MM.1S (cell line): Measurements from ENCODE around the gene ATXN1.

Source experiments
- DNase-seq: peaks from one replicate; pipeline ENCODE4 v3.0.0-alpha.2; 2015
- H2AFZ ChIP-seq: fragments of 300-600 bp; sonication (generic); 2 replicates; pipeline ENCODE4 v1.6.0; 2016; ENCODE audit warnings: antibody characterized with exemption, low read length
- H3F3A ChIP-seq: fragments of 300-600 bp; sonication (generic); 2 replicates; pipeline ENCODE4 v1.6.1; 2016; ENCODE audit warnings: mild to moderate bottlenecking, antibody characterized with exemption, low read length, moderate library complexity, mixed read lengths; ENCODE audit not compliant: insufficient read depth
- H3K27ac ChIP-seq: fragments of 300-600 bp; sonication (generic); 2 replicates; pipeline ENCODE4 v1.5.1; 2016; ENCODE audit warnings: mild to moderate bottlenecking, low read length
- H3K27me3 ChIP-seq: fragments of 300-600 bp; sonication (generic); replicated peaks from 2 replicates; pipeline ENCODE4 v1.6.0; 2016; ENCODE audit warnings: low read length; ENCODE audit not compliant: insufficient read depth
- H3K36me3 ChIP-seq: fragments of 300-600 bp; sonication (generic); replicated peaks from 2 replicates; pipeline ENCODE4 v1.6.1; 2016; ENCODE audit warnings: mild to moderate bottlenecking, low read length, mixed read lengths; ENCODE audit not compliant: insufficient read depth
- H3K4me1 ChIP-seq: fragments of 300-600 bp; sonication (generic); 2 replicates; pipeline ENCODE4 v1.6.1; 2016; ENCODE audit warnings: low read length, mixed read lengths
- H3K4me2 ChIP-seq: fragments of 300-600 bp; sonication (generic); 2 replicates; pipeline ENCODE4 v1.6.0; 2016; ENCODE audit warnings: low read depth, low read length
- H3K4me3 ChIP-seq: fragments of 300-600 bp; sonication (generic); 2 replicates; pipeline ENCODE4 v1.5.1; 2016; ENCODE audit warnings: low read length, mixed read lengths
- H3K79me2 ChIP-seq: fragments of 300-600 bp; sonication (generic); 2 replicates; pipeline ENCODE4 v1.6.1; 2016; ENCODE audit warnings: mixed run types, low read length, mixed read lengths
- H3K9ac ChIP-seq: fragments of 300-600 bp; sonication (generic); 2 replicates; pipeline ENCODE4 v1.6.1; 2016; ENCODE audit warnings: low read length, mixed read lengths
- H3K9me2 ChIP-seq: fragments of 300-600 bp; sonication (generic); replicated peaks from 2 replicates; pipeline ENCODE4 v1.6.1; 2016; ENCODE audit warnings: mild to moderate bottlenecking, low read length, mixed read lengths; ENCODE audit not compliant: insufficient read depth
- H3K9me3 ChIP-seq: fragments of 300-600 bp; sonication (generic); replicated peaks from 2 replicates; pipeline ENCODE4 v1.6.1; 2016; ENCODE audit warnings: mild to moderate bottlenecking, low read length, mixed read lengths; ENCODE audit not compliant: insufficient read depth
- H4K20me1 ChIP-seq: fragments of 300-600 bp; sonication (generic); 2 replicates; pipeline ENCODE4 v1.6.1; 2016; ENCODE audit warnings: mild to moderate bottlenecking, low read length, moderate library complexity, mixed read lengths; ENCODE audit not compliant: insufficient read depth
- EZH2 ChIP-seq: fragments of 300-600 bp; sonication (generic); optimal IDR thresholded peaks from 2 replicates; pipeline ENCODE3; 2017; ENCODE audit warnings: low read depth, mild to moderate bottlenecking, antibody characterized with exemption, low read length, mixed read lengths
- EZH2phosphoT487 ChIP-seq: fragments of 300-600 bp; sonication (generic); IDR thresholded peaks from 2 replicates; pipeline ENCODE4 v1.6.1; 2018; ENCODE audit warnings: antibody characterized with exemption, low read length
- TF ChIP-seq, protein P1 (sequence below): fragments of 300-600 bp; sonication (generic); IDR thresholded peaks from 2 replicates; pipeline ENCODE4 v1.5.1; 2016; ENCODE audit warnings: antibody characterized with exemption, low read length, mixed read lengths

Gene ATXN1

DNA sequence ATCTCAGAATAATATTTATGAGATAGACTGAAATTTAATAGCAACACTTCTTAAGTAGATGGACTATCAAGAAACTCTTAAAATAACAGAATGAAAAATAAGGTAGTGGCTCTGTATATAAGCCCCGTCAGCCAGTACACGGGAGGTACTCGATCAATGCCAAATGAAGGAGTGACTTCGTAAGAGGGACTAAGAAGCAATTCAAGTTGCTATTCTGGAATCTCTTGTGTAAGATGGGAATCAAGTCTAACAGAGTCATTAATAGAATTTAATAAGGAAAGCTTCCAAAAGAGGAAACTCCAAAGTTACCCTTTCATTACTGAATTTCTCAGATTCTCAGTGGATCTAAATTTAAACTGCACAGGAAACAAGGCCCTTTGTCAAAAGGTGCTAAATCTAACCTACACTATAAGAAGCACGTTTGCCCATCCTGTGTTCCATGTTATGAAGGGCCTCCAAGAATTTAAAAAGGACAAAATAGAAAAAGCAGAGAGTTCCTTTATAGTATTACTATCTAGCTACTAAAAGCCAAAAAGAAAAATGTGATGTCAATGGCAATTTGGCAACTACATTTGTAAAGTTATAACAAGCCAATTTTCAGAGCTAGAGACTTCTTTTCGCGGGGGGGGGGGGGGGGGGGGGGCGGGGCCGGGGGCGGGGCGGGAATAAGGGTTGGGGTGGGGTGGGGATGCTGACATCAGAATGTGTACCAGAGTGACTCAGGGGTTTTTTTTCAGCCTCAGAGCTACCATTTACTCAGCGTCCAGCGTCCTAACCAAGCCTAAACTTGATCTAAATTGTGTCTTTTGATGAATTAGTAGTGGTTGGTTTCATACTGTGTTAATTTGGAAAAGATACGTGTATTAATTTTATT is 322.3 kb downstream of the ATXN1 start:
- Histone ChIP-seq H3K36me3 (no peaks in the 10 kb centered on the region), H3K9me3 (no peaks in the 10 kb centered on the region), H3K27me3 (no peaks in the 10 kb centered on the region), H3K9me2 (no peaks in the 10 kb centered on the region), H3K4me3 (no peak overlapping the region), H4K20me1 (no peaks in the 10 kb centered on the region), H3K9ac (no peak overlapping the region), H2AFZ (no peak overlapping the region), H3K27ac (no peak overlapping the region), H3K79me2 (no peaks in the 10 kb centered on the region), H3K4me1 (no peaks in the 10 kb centered on the region), H3K4me2 (no peak overlapping the region), H3F3A (no peaks in the 10 kb centered on the region)
- no peak for TF ChIP-seq EZH2
- no peak for TF ChIP-seq EZH2phosphoT487
- TF ChIP-seq, protein P1, sequence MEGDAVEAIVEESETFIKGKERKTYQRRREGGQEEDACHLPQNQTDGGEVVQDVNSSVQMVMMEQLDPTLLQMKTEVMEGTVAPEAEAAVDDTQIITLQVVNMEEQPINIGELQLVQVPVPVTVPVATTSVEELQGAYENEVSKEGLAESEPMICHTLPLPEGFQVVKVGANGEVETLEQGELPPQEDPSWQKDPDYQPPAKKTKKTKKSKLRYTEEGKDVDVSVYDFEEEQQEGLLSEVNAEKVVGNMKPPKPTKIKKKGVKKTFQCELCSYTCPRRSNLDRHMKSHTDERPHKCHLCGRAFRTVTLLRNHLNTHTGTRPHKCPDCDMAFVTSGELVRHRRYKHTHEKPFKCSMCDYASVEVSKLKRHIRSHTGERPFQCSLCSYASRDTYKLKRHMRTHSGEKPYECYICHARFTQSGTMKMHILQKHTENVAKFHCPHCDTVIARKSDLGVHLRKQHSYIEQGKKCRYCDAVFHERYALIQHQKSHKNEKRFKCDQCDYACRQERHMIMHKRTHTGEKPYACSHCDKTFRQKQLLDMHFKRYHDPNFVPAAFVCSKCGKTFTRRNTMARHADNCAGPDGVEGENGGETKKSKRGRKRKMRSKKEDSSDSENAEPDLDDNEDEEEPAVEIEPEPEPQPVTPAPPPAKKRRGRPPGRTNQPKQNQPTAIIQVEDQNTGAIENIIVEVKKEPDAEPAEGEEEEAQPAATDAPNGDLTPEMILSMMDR = no peak
- no peak for DNase-seq

DNA sequence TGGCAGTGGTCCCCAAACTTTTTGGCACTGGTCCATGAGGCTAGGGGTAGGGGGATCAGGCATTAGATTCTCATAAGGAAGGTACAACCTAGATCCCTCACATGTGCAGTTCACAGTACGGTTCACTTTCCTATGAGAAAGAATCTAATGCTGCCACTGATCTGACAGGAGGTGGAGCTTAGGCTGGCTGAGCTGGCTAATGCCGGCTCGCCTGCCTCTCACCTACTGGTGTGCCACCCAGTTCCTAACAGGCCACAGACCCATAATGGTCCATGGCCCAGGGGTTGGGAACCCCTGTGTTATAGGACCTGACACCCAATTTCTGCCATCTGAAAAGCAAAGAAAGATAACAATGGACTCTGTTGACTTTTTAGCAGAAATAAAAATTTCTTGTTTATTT is 323.3 kb downstream of the ATXN1 start:
- Histone ChIP-seq H3K4me1 (no peaks in the 10 kb centered on the region), H3K9ac (no peak overlapping the region), H3K36me3 (no peaks in the 10 kb centered on the region), H3K79me2 (no peaks in the 10 kb centered on the region), H3K9me3 (no peaks in the 10 kb centered on the region), H3K4me3 (no peak overlapping the region), H3F3A (no peaks in the 10 kb centered on the region), H3K9me2 (no peaks in the 10 kb centered on the region), H2AFZ (no peak overlapping the region), H3K4me2 (no peak overlapping the region), H3K27me3 (no peaks in the 10 kb centered on the region), H3K27ac (no peak overlapping the region), H4K20me1 (no peaks in the 10 kb centered on the region)
- no peak for TF ChIP-seq EZH2phosphoT487
- no peak for TF ChIP-seq EZH2
- TF ChIP-seq, protein P1 = no peak
- DNase-seq = no peak

DNA sequence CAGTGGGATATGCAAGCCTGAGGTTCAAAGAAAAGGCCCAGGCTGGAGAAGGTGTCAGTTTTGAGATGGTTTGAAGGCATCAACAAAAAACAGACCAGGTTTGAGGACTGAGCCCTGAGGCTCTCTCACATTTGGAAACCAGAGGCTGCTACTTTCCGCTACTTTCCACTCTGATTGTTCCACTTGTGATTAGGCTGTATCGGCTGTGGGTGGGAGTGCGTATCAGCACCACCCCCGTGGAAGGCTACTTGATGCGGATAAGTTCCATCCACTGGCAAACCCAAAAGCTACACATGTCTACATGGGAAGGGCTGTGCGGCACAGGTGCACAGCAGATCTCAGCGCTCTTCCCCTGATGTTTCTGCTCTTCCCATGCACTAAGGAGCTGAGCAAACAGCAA is 324.2 kb downstream of the ATXN1 start:
- DNase-seq = no peak
- Histone ChIP-seq H3K4me2 (no peak overlapping the region), H3K9me2 (no peaks in the 10 kb centered on the region), H3K27ac (no peak overlapping the region), H3K4me1 (no peaks in the 10 kb centered on the region), H3K27me3 (no peaks in the 10 kb centered on the region), H4K20me1 (no peaks in the 10 kb centered on the region), H3K4me3 (no peak overlapping the region), H3F3A (no peaks in the 10 kb centered on the region), H3K9me3 (no peaks in the 10 kb centered on the region), H3K36me3 (no peaks in the 10 kb centered on the region), H3K9ac (no peak overlapping the region), H2AFZ (no peak overlapping the region), H3K79me2 (no peaks in the 10 kb centered on the region)
- TF ChIP-seq EZH2phosphoT487 (no peak), EZH2 (no peak)
- TF ChIP-seq, protein P1 = no peak
